ENCODE data around the gene CYB5R4. TPM values are rescaled to one million over a fixed set of nuclear protein-coding genes. Genes with fewer than 3 reads are reported as not detected.

CYB5R4 gene
- total RNA-seq, 1 donor from 2014 or later = 12.8 TPM

DNA sequence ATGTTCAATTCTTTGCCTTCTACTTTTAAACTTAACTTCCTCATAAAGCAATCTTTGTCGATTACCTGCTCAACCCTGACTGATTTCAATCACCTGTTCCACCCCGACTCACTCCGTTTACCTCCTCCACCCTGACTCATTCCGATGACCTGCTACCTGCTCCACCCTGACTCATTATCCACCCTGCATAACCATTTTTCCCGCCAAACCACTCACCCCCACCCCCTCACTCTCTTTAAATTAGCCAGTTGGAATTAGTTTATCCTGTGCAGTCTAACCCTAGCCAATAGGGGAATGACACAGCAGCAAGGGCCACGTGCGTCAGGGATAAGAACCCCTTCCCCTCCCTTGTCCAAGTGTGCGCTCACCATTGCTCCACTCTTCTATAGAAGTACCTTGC, 117.4 kb downstream of the CYB5R4 start:
- Histone ChIP-seq H3K36me3 (ENCODE audit: control insufficient read depth, insufficient read depth, low read length) (no peaks in the 10 kb centered on the region), H3K4me3 (ENCODE audit: low read depth, low read length) (no peak overlapping the region), H3K27me3 (ENCODE audit: control insufficient read depth, insufficient read depth, low read length) (no peaks in the 10 kb centered on the region)
- DNase-seq (ENCODE audit: low read depth) = no peak
- TF ChIP-seq, protein P1, sequence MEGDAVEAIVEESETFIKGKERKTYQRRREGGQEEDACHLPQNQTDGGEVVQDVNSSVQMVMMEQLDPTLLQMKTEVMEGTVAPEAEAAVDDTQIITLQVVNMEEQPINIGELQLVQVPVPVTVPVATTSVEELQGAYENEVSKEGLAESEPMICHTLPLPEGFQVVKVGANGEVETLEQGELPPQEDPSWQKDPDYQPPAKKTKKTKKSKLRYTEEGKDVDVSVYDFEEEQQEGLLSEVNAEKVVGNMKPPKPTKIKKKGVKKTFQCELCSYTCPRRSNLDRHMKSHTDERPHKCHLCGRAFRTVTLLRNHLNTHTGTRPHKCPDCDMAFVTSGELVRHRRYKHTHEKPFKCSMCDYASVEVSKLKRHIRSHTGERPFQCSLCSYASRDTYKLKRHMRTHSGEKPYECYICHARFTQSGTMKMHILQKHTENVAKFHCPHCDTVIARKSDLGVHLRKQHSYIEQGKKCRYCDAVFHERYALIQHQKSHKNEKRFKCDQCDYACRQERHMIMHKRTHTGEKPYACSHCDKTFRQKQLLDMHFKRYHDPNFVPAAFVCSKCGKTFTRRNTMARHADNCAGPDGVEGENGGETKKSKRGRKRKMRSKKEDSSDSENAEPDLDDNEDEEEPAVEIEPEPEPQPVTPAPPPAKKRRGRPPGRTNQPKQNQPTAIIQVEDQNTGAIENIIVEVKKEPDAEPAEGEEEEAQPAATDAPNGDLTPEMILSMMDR (IDR thresholded peaks at IDR 0.05; ENCODE audit: insufficient read depth, low read length, poor library complexity, severe bottlenecking) = no peak

DNA sequence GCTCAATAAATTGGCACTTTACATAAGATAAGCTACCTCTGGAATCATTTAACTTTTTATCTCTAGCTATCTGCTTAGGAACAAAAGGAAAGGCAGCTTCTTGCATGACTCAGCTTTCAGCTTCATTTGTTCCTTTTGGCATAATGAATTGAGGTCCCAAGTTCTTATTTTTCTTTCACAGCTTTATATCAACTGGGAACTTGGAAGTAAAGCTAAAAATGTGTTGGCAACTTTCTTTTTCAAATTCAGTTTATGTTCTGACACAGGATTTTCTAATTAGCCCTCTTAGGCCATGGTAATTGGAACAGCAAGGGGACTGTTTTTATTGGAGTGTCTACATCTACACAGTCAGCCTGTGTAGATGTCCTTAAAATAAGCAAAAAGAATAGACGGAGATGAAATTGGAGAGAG, 118.8 kb downstream of the CYB5R4 start:
- DNase-seq (ENCODE audit: low read depth) = no peak
- Histone ChIP-seq H3K4me3 (ENCODE audit: low read depth, low read length) (no peak overlapping the region), H3K27me3 (ENCODE audit: control insufficient read depth, insufficient read depth, low read length) (no peaks in the 10 kb centered on the region), H3K36me3 (ENCODE audit: control insufficient read depth, insufficient read depth, low read length) (no peaks in the 10 kb centered on the region)
- TF ChIP-seq, protein P1 (IDR thresholded peaks at IDR 0.05; ENCODE audit: insufficient read depth, low read length, poor library complexity, severe bottlenecking) = no peak

DNA sequence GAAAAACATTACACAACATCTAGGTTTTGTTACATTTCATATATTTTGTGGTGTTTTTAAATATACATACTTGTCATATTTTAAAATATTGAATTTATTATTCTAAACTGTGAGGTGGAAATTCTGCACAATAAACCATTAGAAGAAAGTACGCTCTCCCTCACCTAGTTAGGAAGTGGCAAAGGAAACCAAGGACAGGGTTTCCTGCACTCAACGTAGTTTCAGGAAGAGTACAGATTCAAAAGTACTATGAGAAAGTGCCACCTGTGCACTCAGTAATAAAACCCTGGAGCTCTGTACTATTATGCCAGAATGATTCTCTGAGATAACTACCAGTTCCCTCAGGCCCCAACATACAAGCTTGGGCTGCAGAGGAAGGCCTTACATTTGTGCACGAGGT, 119.5 kb downstream of the CYB5R4 start:
- TF ChIP-seq, protein P1 (IDR thresholded peaks at IDR 0.05; ENCODE audit: insufficient read depth, low read length, poor library complexity, severe bottlenecking) = no peak
- DNase-seq (ENCODE audit: low read depth) = no peak
- Histone ChIP-seq H3K36me3 (ENCODE audit: control insufficient read depth, insufficient read depth, low read length) (no peaks in the 10 kb centered on the region), H3K4me3 (ENCODE audit: low read depth, low read length) (no peak overlapping the region), H3K27me3 (ENCODE audit: control insufficient read depth, insufficient read depth, low read length) (no peaks in the 10 kb centered on the region)

DNA sequence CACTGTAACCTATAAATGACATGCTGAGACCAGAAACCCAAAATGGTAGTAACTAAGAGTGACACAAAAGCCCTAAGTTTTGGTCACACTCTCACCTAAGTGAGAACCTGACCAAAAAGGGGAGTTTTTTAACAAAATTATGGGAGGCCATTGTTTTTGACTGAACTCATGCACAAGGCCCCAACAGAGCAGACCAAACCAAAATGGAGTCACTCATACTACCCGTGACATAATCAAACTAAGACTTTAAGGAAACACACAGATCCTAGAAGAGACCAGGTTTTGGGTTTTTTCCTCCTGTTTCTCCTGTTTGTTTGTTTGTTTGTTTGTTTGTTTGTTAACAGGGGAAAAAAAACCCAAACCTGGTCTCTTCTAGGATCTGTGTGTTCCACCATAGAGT, 124.9 kb downstream of the CYB5R4 start:
- TF ChIP-seq, protein P1 (IDR thresholded peaks at IDR 0.05; ENCODE audit: insufficient read depth, low read length, poor library complexity, severe bottlenecking) = no peak
- H3K4me3 ChIP-seq (ENCODE audit: low read depth, low read length) = no peak overlapping the region
- H3K36me3 ChIP-seq (ENCODE audit: control insufficient read depth, insufficient read depth, low read length) = no peaks in the 10 kb centered on the region
- H3K27me3 ChIP-seq (ENCODE audit: control insufficient read depth, insufficient read depth, low read length) = no peaks in the 10 kb centered on the region
- DNase-seq (ENCODE audit: low read depth) = no peak

DNA sequence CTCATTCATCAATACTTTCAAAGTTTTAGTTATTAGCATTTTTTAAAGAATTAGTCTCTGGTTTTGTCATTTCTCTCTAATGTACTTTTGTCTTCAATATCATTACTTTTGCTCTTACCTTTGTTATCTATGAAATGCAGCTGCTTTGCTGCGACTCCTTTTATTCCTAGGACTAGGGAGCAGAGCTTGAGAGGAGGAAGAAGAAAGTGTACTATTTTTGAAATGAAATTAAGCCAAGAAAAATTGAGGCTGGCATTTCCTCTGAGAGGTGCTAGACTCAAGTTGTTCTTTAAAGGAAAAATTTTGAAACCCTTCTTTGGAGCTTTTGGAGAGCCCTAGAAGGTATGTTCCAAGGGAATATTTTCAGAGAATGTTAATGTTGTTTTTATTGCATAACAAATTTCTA, 125.8 kb downstream of the CYB5R4 start:
- DNase-seq (ENCODE audit: low read depth) = no peak
- no peaks in the 10 kb centered on the region for H3K36me3 ChIP-seq (ENCODE audit: control insufficient read depth, insufficient read depth, low read length)
- TF ChIP-seq, protein P1 (IDR thresholded peaks at IDR 0.05; ENCODE audit: insufficient read depth, low read length, poor library complexity, severe bottlenecking) = no peak
- no peaks in the 10 kb centered on the region for H3K27me3 ChIP-seq (ENCODE audit: control insufficient read depth, insufficient read depth, low read length)
- H3K4me3 ChIP-seq (ENCODE audit: low read depth, low read length) = no peak overlapping the region

DNA sequence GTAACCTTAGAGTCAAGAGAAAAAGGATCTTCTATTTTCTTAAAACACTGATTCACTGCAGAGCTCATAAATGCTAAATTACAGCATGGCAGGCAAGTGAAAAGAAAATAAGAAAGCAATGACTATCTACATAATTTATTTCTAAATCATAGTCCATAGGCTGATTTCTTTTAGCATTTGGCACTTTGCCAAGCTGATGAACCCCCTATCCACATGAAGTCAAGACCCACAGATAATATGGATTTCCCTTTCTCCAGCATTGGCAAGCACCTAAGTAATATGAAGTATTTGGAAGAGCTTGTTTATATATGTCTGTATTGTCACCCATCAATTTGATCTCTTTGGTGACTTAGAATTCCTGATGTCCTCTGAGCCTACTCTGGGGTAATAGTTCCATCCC, 126.2 kb downstream of the CYB5R4 start:
- H3K36me3 ChIP-seq (ENCODE audit: control insufficient read depth, insufficient read depth, low read length) = no peaks in the 10 kb centered on the region
- TF ChIP-seq, protein P1 (IDR thresholded peaks at IDR 0.05; ENCODE audit: insufficient read depth, low read length, poor library complexity, severe bottlenecking) = no peak
- DNase-seq (ENCODE audit: low read depth) = no peak
- H3K4me3 ChIP-seq (ENCODE audit: low read depth, low read length) = no peak overlapping the region
- H3K27me3 ChIP-seq (ENCODE audit: control insufficient read depth, insufficient read depth, low read length) = no peaks in the 10 kb centered on the region
